Activated CD4-positive, alpha-beta T cell treated with anti-CD3 and anti-CD28 coated beads, Interleukin-2, amount 50 U/mL, for 16 hours (primary cell): ENCODE measurements around the gene BCL10.

Source experiments
- DNase-seq: peaks from one replicate; pipeline ENCODE4 v3.0.0-alpha.2; 2020

BCL10 gene

DNA sequence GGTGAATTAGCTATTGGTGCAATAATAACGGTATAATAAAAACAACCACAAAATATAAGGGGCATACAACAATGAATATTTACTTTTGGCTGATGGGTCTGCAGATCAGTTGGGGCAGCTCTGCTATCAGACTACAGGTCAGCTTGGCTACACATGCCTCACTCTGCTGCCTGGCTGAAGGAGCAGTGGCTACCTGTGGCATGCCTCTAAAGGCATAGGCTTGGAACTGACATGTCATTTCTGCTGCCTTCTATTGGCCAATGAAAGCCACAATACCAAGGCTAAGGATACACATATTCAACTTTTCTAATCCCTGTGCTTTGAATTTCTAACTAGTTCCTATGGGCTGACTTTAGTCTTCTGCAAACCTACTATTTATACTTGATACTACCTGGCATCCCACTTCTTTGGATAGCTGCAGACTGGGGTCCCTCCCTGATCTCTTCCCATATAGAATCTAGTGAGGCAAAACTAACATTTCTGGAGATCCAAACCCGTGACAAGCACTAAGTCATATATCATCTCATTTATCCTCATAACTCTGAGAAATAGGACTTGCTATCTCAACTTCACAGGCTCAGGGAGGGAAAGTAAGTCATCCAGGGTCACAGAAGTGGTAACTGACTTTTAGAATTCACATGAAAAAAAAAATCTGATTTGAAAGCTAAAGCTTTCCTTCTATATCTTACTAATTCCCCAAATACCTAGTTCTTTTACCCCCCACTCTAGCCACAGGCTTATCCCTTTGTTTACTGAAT, 56.4 kb downstream of the BCL10 start:
- DNase-seq = no peak

DNA sequence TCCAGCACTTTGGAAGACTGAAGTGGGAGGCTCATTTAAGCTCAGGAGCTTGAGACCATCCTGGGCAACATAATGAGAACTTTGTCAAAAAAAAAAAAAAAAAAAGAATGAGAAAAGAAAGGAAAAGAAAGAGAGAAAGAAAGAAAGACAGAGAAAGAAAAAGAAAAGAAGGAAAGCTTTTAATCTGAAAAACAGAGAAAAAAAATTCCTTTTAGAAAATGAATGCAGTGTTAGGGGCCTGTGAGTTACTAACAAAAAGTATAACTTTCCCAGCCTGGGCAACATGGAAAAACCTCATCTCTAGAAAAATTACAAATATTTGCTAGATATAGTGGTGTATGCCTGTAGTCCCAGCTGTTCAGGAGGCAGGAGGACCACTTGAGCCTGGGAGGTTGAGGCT, 59.7 kb downstream of the BCL10 start:
- no peak for DNase-seq
